ENCODE results near the gene CSTPP1.
"Not testable (repeated sequence)": the region's sequence is repeated elsewhere in the genome, so short reads cannot be mapped to it uniquely, and the experiment has no call there.

CSTPP1 gene

GRCh38 chr11:47204637-47204989, 268.1 kb downstream of the CSTPP1 start:
- peak; percentile 99 for ATAC-seq
- TF ChIP-seq ARNTL (CRISPR knock-in tag; IDR thresholded peaks at IDR 0.05; ENCODE audit: borderline replicate concordance, low read depth) (no peak), TSHZ2 (CRISPR knock-in tag; IDR thresholded peaks at IDR 0.05) (no peak), PATZ1 (CRISPR knock-in tag; IDR thresholded peaks at IDR 0.05; ENCODE audit: borderline replicate concordance) (no peak), BACH2 (CRISPR knock-in tag; IDR thresholded peaks at IDR 0.05; ENCODE audit: borderline replicate concordance) (no peak), TCF4 (CRISPR knock-in tag; IDR thresholded peaks at IDR 0.05; ENCODE audit: borderline replicate concordance) (no peak), OSR1 (CRISPR knock-in tag; IDR thresholded peaks at IDR 0.05) (no peak), ZFP3 (CRISPR knock-in tag; IDR thresholded peaks at IDR 0.05) (no peak), GLIS3 (CRISPR knock-in tag; IDR thresholded peaks at IDR 0.05) (no peak), CSRNP3 (CRISPR knock-in tag; IDR thresholded peaks at IDR 0.05) (no peak), POU6F1 (CRISPR knock-in tag; IDR thresholded peaks at IDR 0.05; ENCODE audit: borderline replicate concordance, low read depth) (no peak), ZC3H10 (CRISPR knock-in tag; IDR thresholded peaks at IDR 0.05) (no peak), ZNF70 (CRISPR knock-in tag; IDR thresholded peaks at IDR 0.05) (no peak), CREB5 (CRISPR knock-in tag; IDR thresholded peaks at IDR 0.05; ENCODE audit: low read depth) (no peak)

- not testable (repeated sequence) for ATAC-seq
These were observed 270.0 kb downstream of the CSTPP1 start for GRCh38 chr11:47206577-47206976.

- TF ChIP-seq SNAI2 (CRISPR knock-in tag; IDR thresholded peaks at IDR 0.05) (no peak), ZC3H10 (CRISPR knock-in tag; IDR thresholded peaks at IDR 0.05) (no peak), CSDC2 (CRISPR knock-in tag; IDR thresholded peaks at IDR 0.05) (no peak), RARB (CRISPR knock-in tag; IDR thresholded peaks at IDR 0.05) (no peak), PPARA (CRISPR knock-in tag; IDR thresholded peaks at IDR 0.05; ENCODE audit: borderline replicate concordance) (no peak), ZNF565 (CRISPR knock-in tag; conservative IDR thresholded peaks at IDR 0.05; ENCODE audit: low read depth) (no peak), ZFP30 (CRISPR knock-in tag; IDR thresholded peaks at IDR 0.05) (no peak), ESRRG (CRISPR knock-in tag; IDR thresholded peaks at IDR 0.05) (no peak), TCF4 (CRISPR knock-in tag; IDR thresholded peaks at IDR 0.05; ENCODE audit: borderline replicate concordance) (no peak)
- no peak for ATAC-seq
These were observed 270.9 kb downstream of the CSTPP1 start for GRCh38 chr11:47207459-47207858.

- ATAC-seq, result not testable (repeated sequence)
These were observed 271.5 kb downstream of the CSTPP1 start for GRCh38 chr11:47208008-47208552.
